ENCODE data around the gene GPAM.

DNA sequence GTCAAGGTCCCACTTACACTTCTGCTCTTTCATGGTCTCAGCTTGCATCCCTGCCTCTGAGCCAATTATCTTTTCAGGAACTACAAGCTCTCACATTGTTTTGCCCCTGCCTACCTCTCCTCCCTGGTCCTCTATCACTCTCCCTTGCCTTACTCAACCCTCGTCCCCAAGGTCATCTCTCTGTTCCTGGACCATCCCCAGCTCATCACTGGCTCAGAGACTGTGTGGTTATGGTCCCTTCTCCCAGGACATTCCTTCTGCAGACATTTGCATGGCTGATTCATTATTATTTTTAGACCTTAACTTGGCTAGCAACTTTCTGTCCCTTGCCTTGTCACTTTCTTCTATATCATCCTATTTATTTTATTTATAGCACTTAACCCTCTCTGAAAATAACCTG is 17.8 kb upstream of the GPAM start:
- TF ChIP-seq, protein P1, sequence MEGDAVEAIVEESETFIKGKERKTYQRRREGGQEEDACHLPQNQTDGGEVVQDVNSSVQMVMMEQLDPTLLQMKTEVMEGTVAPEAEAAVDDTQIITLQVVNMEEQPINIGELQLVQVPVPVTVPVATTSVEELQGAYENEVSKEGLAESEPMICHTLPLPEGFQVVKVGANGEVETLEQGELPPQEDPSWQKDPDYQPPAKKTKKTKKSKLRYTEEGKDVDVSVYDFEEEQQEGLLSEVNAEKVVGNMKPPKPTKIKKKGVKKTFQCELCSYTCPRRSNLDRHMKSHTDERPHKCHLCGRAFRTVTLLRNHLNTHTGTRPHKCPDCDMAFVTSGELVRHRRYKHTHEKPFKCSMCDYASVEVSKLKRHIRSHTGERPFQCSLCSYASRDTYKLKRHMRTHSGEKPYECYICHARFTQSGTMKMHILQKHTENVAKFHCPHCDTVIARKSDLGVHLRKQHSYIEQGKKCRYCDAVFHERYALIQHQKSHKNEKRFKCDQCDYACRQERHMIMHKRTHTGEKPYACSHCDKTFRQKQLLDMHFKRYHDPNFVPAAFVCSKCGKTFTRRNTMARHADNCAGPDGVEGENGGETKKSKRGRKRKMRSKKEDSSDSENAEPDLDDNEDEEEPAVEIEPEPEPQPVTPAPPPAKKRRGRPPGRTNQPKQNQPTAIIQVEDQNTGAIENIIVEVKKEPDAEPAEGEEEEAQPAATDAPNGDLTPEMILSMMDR (IDR thresholded peaks at IDR 0.05) = no peak
- no peak for TF ChIP-seq EP300 (IDR thresholded peaks at IDR 0.05)
